ENCODE measurements around the gene ATP2B3.
A peak's percentile ranks its signal among the peaks of the same experiment; 100 is the strongest.
"Not testable (repeated sequence)": the region's sequence is repeated elsewhere in the genome, so short reads cannot be mapped to it uniquely, and the experiment has no call there.

ATP2B3 gene

GRCh38 chrX:153603131-153603656 lies 85.8 kb downstream of the ATP2B3 start:
- no peaks in the 10 kb centered on the region for H3K4me1 ChIP-seq (ENCODE audit: control insufficient read depth, insufficient read depth, low read length, poor library complexity, severe bottlenecking)
- no peak overlapping the region for H3K4me3 ChIP-seq (ENCODE audit: extremely low read depth, insufficient read depth, low read length, poor library complexity, severe bottlenecking)
- WGBS, 2 experiments (ENCODE audit: insufficient coverage in 2 of 2), result 86 to 89% methylated on average over 13 to 14 of the region's 17 CpGs
- no peaks in the 10 kb centered on the region for H3K9me3 ChIP-seq (ENCODE audit: control insufficient read depth, low read length)
- no peaks in the 10 kb centered on the region for H3K36me3 ChIP-seq (ENCODE audit: control insufficient read depth, insufficient read depth, low read length)
- H3K27ac ChIP-seq (ENCODE audit: low read depth, low read length, severe bottlenecking), result no peak overlapping the region

- 88 to 96% methylated on average over 5 to 6 of the region's 18 CpGs for WGBS, 2 experiments (ENCODE audit: insufficient coverage in 2 of 2)
- H3K27ac ChIP-seq (ENCODE audit: low read depth, low read length, severe bottlenecking); H3K36me3 ChIP-seq (ENCODE audit: control insufficient read depth, insufficient read depth, low read length); H3K4me1 ChIP-seq (ENCODE audit: control insufficient read depth, insufficient read depth, low read length, poor library complexity, severe bottlenecking); H3K9me3 ChIP-seq (ENCODE audit: control insufficient read depth, low read length); H3K4me3 ChIP-seq (ENCODE audit: extremely low read depth, insufficient read depth, low read length, poor library complexity, severe bottlenecking): not testable (repeated sequence)
Measured at GRCh38 chrX:153604666-153605380, 87.4 kb downstream of the ATP2B3 start.

GRCh38 chrX:153606503-153606902 lies 89.1 kb downstream of the ATP2B3 start:
- WGBS, 2 experiments (ENCODE audit: insufficient coverage in 2 of 2), result 33 to 83% methylated on average over 1 to 13 of the region's 23 CpGs
- Histone ChIP-seq H3K27ac (ENCODE audit: low read depth, low read length, severe bottlenecking) (no peak overlapping the region), H3K9me3 (ENCODE audit: control insufficient read depth, low read length) (no peaks in the 10 kb centered on the region)

GRCh38 chrX:153608376-153608775 lies 90.9 kb downstream of the ATP2B3 start:
- WGBS, 2 experiments (ENCODE audit: insufficient coverage in 2 of 2), result no CpG with 5 or more reads among the region's 2 CpGs
- no peak overlapping the region for H3K4me3 ChIP-seq (ENCODE audit: extremely low read depth, insufficient read depth, low read length, poor library complexity, severe bottlenecking)

More at GRCh38 chrX:153606503-153606902, 89.1 kb downstream of the ATP2B3 start:
- Histone ChIP-seq H3K4me3 (ENCODE audit: extremely low read depth, insufficient read depth, low read length, poor library complexity, severe bottlenecking) (no peak overlapping the region), H3K36me3 (ENCODE audit: control insufficient read depth, insufficient read depth, low read length) (no peaks in the 10 kb centered on the region), H3K4me1 (ENCODE audit: control insufficient read depth, insufficient read depth, low read length, poor library complexity, severe bottlenecking) (no peaks in the 10 kb centered on the region)

GRCh38 chrX:153608806-153609205 lies 91.4 kb downstream of the ATP2B3 start:
- no peak overlapping the region for H3K4me3 ChIP-seq (ENCODE audit: extremely low read depth, insufficient read depth, low read length, poor library complexity, severe bottlenecking)
- H3K36me3 ChIP-seq (ENCODE audit: control insufficient read depth, insufficient read depth, low read length), result no peaks in the 10 kb centered on the region
- H3K27ac ChIP-seq (ENCODE audit: low read depth, low read length, severe bottlenecking), result no peak overlapping the region
- H3K4me1 ChIP-seq (ENCODE audit: control insufficient read depth, insufficient read depth, low read length, poor library complexity, severe bottlenecking), result no peaks in the 10 kb centered on the region
- no CpG with 5 or more reads among the region's 4 CpGs for WGBS, 2 experiments (ENCODE audit: insufficient coverage in 2 of 2)
- H3K9me3 ChIP-seq (ENCODE audit: control insufficient read depth, low read length), result no peaks in the 10 kb centered on the region

More at GRCh38 chrX:153608376-153608775, 90.9 kb downstream of the ATP2B3 start:
- Histone ChIP-seq H3K36me3 (ENCODE audit: control insufficient read depth, insufficient read depth, low read length) (no peaks in the 10 kb centered on the region), H3K4me1 (ENCODE audit: control insufficient read depth, insufficient read depth, low read length, poor library complexity, severe bottlenecking) (no peaks in the 10 kb centered on the region), H3K27ac (ENCODE audit: low read depth, low read length, severe bottlenecking) (no peak overlapping the region), H3K9me3 (ENCODE audit: control insufficient read depth, low read length) (no peaks in the 10 kb centered on the region)

- H3K4me3 ChIP-seq (ENCODE audit: extremely low read depth, insufficient read depth, low read length, poor library complexity, severe bottlenecking), result peak overlapping the region; percentile 27
- no peak overlapping the region for H3K27ac ChIP-seq (ENCODE audit: low read depth, low read length, severe bottlenecking)
- no peaks in the 10 kb centered on the region for H3K4me1 ChIP-seq (ENCODE audit: control insufficient read depth, insufficient read depth, low read length, poor library complexity, severe bottlenecking)
- WGBS, 2 experiments (ENCODE audit: insufficient coverage in 2 of 2), result 4 to 15% methylated on average over 11 to 34 of the region's 63 CpGs
- H3K36me3 ChIP-seq (ENCODE audit: control insufficient read depth, insufficient read depth, low read length), result no peaks in the 10 kb centered on the region
- H3K9me3 ChIP-seq (ENCODE audit: control insufficient read depth, low read length), result no peaks in the 10 kb centered on the region
Measured at GRCh38 chrX:153609917-153610835, 92.7 kb downstream of the ATP2B3 start.

- no peaks in the 10 kb centered on the region for H3K36me3 ChIP-seq (ENCODE audit: control insufficient read depth, insufficient read depth, low read length)
- no peak overlapping the region for H3K27ac ChIP-seq (ENCODE audit: low read depth, low read length, severe bottlenecking)
- no peak overlapping the region for H3K4me3 ChIP-seq (ENCODE audit: extremely low read depth, insufficient read depth, low read length, poor library complexity, severe bottlenecking)
- 92% methylated on average over 2 of the region's 9 CpGs; no CpG with 5 or more reads in 1 of the 2 experiments for WGBS, 2 experiments (ENCODE audit: insufficient coverage in 2 of 2)
- no peaks in the 10 kb centered on the region for H3K9me3 ChIP-seq (ENCODE audit: control insufficient read depth, low read length)
- no peaks in the 10 kb centered on the region for H3K4me1 ChIP-seq (ENCODE audit: control insufficient read depth, insufficient read depth, low read length, poor library complexity, severe bottlenecking)
Measured at GRCh38 chrX:153610836-153611213, 93.4 kb downstream of the ATP2B3 start.

GRCh38 chrX:153611298-153612095 lies 94.1 kb downstream of the ATP2B3 start:
- Histone ChIP-seq H3K36me3 (ENCODE audit: control insufficient read depth, insufficient read depth, low read length) (no peaks in the 10 kb centered on the region), H3K9me3 (ENCODE audit: control insufficient read depth, low read length) (no peaks in the 10 kb centered on the region), H3K4me3 (ENCODE audit: extremely low read depth, insufficient read depth, low read length, poor library complexity, severe bottlenecking) (no peak overlapping the region), H3K4me1 (ENCODE audit: control insufficient read depth, insufficient read depth, low read length, poor library complexity, severe bottlenecking) (no peaks in the 10 kb centered on the region), H3K27ac (ENCODE audit: low read depth, low read length, severe bottlenecking) (no peak overlapping the region)
- 97% methylated on average over 6 of the region's 14 CpGs; no CpG with 5 or more reads in 1 of the 2 experiments for WGBS, 2 experiments (ENCODE audit: insufficient coverage in 2 of 2)

- H3K4me1 ChIP-seq (ENCODE audit: control insufficient read depth, insufficient read depth, low read length, poor library complexity, severe bottlenecking), result no peaks in the 10 kb centered on the region
- no CpG with 5 or more reads among the region's 10 CpGs for WGBS, 2 experiments (ENCODE audit: insufficient coverage in 2 of 2)
- no peaks in the 10 kb centered on the region for H3K9me3 ChIP-seq (ENCODE audit: control insufficient read depth, low read length)
Measured at GRCh38 chrX:153612413-153612812, 95.0 kb downstream of the ATP2B3 start.

GRCh38 chrX:153614818-153615217 lies 97.4 kb downstream of the ATP2B3 start:
- H3K4me1 ChIP-seq (ENCODE audit: control insufficient read depth, insufficient read depth, low read length, poor library complexity, severe bottlenecking), result no peaks in the 10 kb centered on the region
- H3K4me3 ChIP-seq (ENCODE audit: extremely low read depth, insufficient read depth, low read length, poor library complexity, severe bottlenecking), result no peak overlapping the region
- WGBS, 2 experiments (ENCODE audit: insufficient coverage in 2 of 2), result no CpG with 5 or more reads among the region's 6 CpGs
- H3K27ac ChIP-seq (ENCODE audit: low read depth, low read length, severe bottlenecking), result no peak overlapping the region
- no peaks in the 10 kb centered on the region for H3K36me3 ChIP-seq (ENCODE audit: control insufficient read depth, insufficient read depth, low read length)
- H3K9me3 ChIP-seq (ENCODE audit: control insufficient read depth, low read length), result no peaks in the 10 kb centered on the region

More at GRCh38 chrX:153612413-153612812, 95.0 kb downstream of the ATP2B3 start:
- no peak overlapping the region for H3K4me3 ChIP-seq (ENCODE audit: extremely low read depth, insufficient read depth, low read length, poor library complexity, severe bottlenecking)
- no peak overlapping the region for H3K27ac ChIP-seq (ENCODE audit: low read depth, low read length, severe bottlenecking)
- no peaks in the 10 kb centered on the region for H3K36me3 ChIP-seq (ENCODE audit: control insufficient read depth, insufficient read depth, low read length)
